ENCODE measurements around the gene APOC3. TPM values are rescaled to one million over a fixed set of nuclear protein-coding genes. Genes with fewer than 3 reads are reported as not detected.

Gene APOC3
- polyA plus RNA-seq, 1 donor = 1,751 TPM

Other genes with a start within 250 kb of the APOC3 start
- gene BUD13, start 56.9 kb upstream of the APOC3 start, polyA plus RNA-seq = 21.3 TPM
- 41.3 TPM for gene ZPR1, start 41.9 kb upstream of the APOC3 start, polyA plus RNA-seq
- gene APOA5, start 38.0 kb upstream of the APOC3 start, polyA plus RNA-seq = 0.09 TPM
- gene APOA4, start 6.6 kb upstream of the APOC3 start, polyA plus RNA-seq = 4,166 TPM
- gene APOA1, start 7.7 kb downstream of the APOC3 start, polyA plus RNA-seq = 4,188 TPM